ENCODE data around the gene GPR32. TPM values are rescaled to one million over a fixed set of nuclear protein-coding genes. Genes with fewer than 3 reads are reported as not detected.

Gene GPR32
- total and polyA plus RNA-seq, 2 donors (not counting 1 experiment from before 2014, with no cell fraction given) = not detected

- CTCF ChIA-PET = no interaction called here
- no peak for ATAC-seq (ENCODE audit: low read depth)
- no peaks in the 10 kb centered on the region for H3K27me3 Mint-ChIP-seq
- no peak overlapping the region for H3K27ac ChIP-seq (ENCODE audit: low read length in 2 of 2)
- no peaks in the 10 kb centered on the region for H3K27me3 ChIP-seq (replicated peaks in 1 of 4; ENCODE audit: control extremely low read depth in 1 of 4, control insufficient read depth in 3 of 4, insufficient read depth in 4 of 4, low read length in 3 of 4)
- H3K27ac Mint-ChIP-seq = no peak overlapping the region
- H3K9me3 ChIP-seq (ENCODE audit: control extremely low read depth in 1 of 3, control insufficient read depth in 2 of 3, insufficient read depth in 1 of 3, low read length in 2 of 3) = no peaks in the 10 kb centered on the region
- TF ChIP-seq CTCF (IDR thresholded peaks at IDR 0.05) (no peak), EZH2 (IDR thresholded peaks at IDR 0.05; ENCODE audit: borderline replicate concordance, insufficient read depth, low read depth, low read length, poor library complexity, severe bottlenecking) (no peak)
- DNase-seq = no peak
- WGBS (ENCODE audit: insufficient coverage) = 100% methylated on average over 5 of the region's 7 CpGs
- H3K4me1 Mint-ChIP-seq = peaks cover 20% of the 10 kb centered on the region
- H3K9me3 Mint-ChIP-seq (ENCODE audit: insufficient read depth) = no peaks in the 10 kb centered on the region
- H4K20me1 ChIP-seq (ENCODE audit: control insufficient read depth, insufficient read depth, low read length, poor library complexity, severe bottlenecking) = peaks cover 7% of the 10 kb centered on the region
- H2AFZ ChIP-seq (ENCODE audit: insufficient read depth, low read depth, low read length, poor library complexity, severe bottlenecking) = no peak overlapping the region
- POLR2A ChIA-PET = no interaction called here
- intact Hi-C loops (cut with micrococcal nuclease) = no loop called here
- no peak overlapping the region for H3K9ac ChIP-seq (ENCODE audit: low read length)
- peaks cover 4 to 6% of the 10 kb centered on the region in 2 donors for H3K4me1 ChIP-seq (ENCODE audit: control insufficient read depth in 2 of 2, insufficient read depth in 2 of 2, low read length in 2 of 2)
- no peak overlapping the region for H3K4me2 ChIP-seq (replicated peaks; ENCODE audit: low read depth, low read length, poor library complexity, severe bottlenecking)
- H3K79me2 ChIP-seq (ENCODE audit: control insufficient read depth, insufficient read depth, low read length) = peaks cover 29% of the 10 kb centered on the region
- H3K4me3 ChIP-seq (ENCODE audit: control extremely low read depth in 1 of 5, extremely low read depth in 1 of 5, insufficient read depth in 1 of 5, low read depth in 2 of 5, low read length in 4 of 5) = no peak overlapping the region
- no peak overlapping the region for H3K4me3 Mint-ChIP-seq
- H3K36me3 ChIP-seq (replicated peaks in 1 of 2; ENCODE audit: control extremely low read depth in 1 of 2, control insufficient read depth in 1 of 2, extremely low read depth in 1 of 2, insufficient read depth in 2 of 2, low read length in 1 of 2) = peaks cover 0 to 44% of the 10 kb centered on the region in 2 experiments
Observed at GRCh38 chr19:50797429-50797780, 27.1 kb downstream of the GPR32 start.

DNA sequence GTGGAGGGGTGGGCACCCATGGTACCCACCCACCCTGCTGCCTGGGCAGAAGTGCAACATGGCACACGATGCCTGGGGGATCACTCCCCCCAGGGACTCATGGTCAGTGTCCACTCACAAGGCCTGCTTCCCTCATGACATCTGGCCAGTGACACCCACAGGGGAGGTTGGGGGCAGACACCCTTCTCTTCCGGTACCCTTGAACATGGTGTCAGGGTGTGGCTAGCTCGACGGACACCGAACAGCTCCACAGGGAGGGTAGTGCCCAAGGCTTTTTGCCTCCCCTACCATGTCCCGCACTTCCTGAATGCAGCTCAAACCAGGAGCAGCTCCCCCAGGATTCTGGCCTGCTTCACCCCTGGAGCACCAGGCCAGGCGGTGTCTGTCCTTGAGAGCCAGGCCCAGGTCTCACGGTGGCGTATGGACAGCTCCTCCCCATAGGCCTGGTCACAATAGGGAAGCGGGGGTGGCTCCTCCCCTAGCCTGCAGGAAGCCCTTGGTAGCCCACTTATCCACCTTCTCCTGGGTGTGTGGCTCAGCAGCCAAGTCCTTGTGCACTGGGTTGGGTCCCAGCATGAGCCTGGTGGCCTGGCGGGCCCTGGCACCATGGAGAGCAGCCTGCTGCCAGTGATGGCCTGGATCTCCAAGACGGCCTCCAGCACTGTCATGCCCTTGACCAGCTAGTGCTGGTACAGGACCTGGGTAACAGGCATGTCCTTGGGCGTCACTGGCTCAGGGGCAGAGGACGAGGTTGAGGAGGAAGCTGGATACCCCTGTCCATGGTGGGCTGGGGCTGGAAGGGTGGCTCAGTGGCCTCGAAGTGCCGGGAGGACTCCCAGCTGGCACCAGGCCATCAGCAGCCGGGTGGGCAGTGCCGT lies 27.8 kb downstream of the GPR32 start:
- H3K27me3 Mint-ChIP-seq = no peaks in the 10 kb centered on the region
- Histone ChIP-seq H3K4me3 (ENCODE audit: control extremely low read depth in 1 of 5, extremely low read depth in 1 of 5, insufficient read depth in 1 of 5, low read depth in 2 of 5, low read length in 4 of 5) (no peak overlapping the region), H3K4me2 (replicated peaks; ENCODE audit: low read depth, low read length, poor library complexity, severe bottlenecking) (no peak overlapping the region), H3K27ac (ENCODE audit: low read length in 2 of 2) (no peak overlapping the region), H4K20me1 (ENCODE audit: control insufficient read depth, insufficient read depth, low read length, poor library complexity, severe bottlenecking) (peaks cover 7% of the 10 kb centered on the region), H2AFZ (ENCODE audit: insufficient read depth, low read depth, low read length, poor library complexity, severe bottlenecking) (no peak overlapping the region), H3K9me3 (ENCODE audit: control extremely low read depth in 1 of 3, control insufficient read depth in 2 of 3, insufficient read depth in 1 of 3, low read length in 2 of 3) (no peaks in the 10 kb centered on the region), H3K4me1 (ENCODE audit: control insufficient read depth in 2 of 2, insufficient read depth in 2 of 2, low read length in 2 of 2) (peaks cover 8 to 12% of the 10 kb centered on the region in 2 donors), H3K9ac (ENCODE audit: low read length) (no peak overlapping the region), H3K79me2 (ENCODE audit: control insufficient read depth, insufficient read depth, low read length) (peaks cover 35% of the 10 kb centered on the region), H3K36me3 (replicated peaks in 1 of 2; ENCODE audit: control extremely low read depth in 1 of 2, control insufficient read depth in 1 of 2, extremely low read depth in 1 of 2, insufficient read depth in 2 of 2, low read length in 1 of 2) (peaks cover 0 to 44% of the 10 kb centered on the region in 2 experiments), H3K27me3 (replicated peaks in 1 of 4; ENCODE audit: control extremely low read depth in 1 of 4, control insufficient read depth in 3 of 4, insufficient read depth in 4 of 4, low read length in 3 of 4) (no peaks in the 10 kb centered on the region)
- DNase-seq (no peak), ATAC-seq (ENCODE audit: low read depth) (no peak)
- no peak overlapping the region for H3K27ac Mint-ChIP-seq
- TF ChIP-seq EZH2 (IDR thresholded peaks at IDR 0.05; ENCODE audit: borderline replicate concordance, insufficient read depth, low read depth, low read length, poor library complexity, severe bottlenecking) (no peak), CTCF (IDR thresholded peaks at IDR 0.05) (no peak)
- intact Hi-C loops (cut with micrococcal nuclease) = no loop called here
- peaks cover 26% of the 10 kb centered on the region for H3K4me1 Mint-ChIP-seq
- POLR2A ChIA-PET = interaction anchor here (0.5 kb wide), 1 partner anchor 148 kb away, joined by 6 read pairs; no protein-coding TSS in a partner anchor
- H3K4me3 Mint-ChIP-seq = no peak overlapping the region
- 93% methylated on average over 18 of the region's 18 CpGs for WGBS (ENCODE audit: insufficient coverage)
- H3K9me3 Mint-ChIP-seq (ENCODE audit: insufficient read depth) = no peaks in the 10 kb centered on the region
- CTCF ChIA-PET = interaction anchor here (1.2 kb wide), 1 partner anchor 124 kb away, joined by 3 read pairs; no protein-coding TSS in a partner anchor
